HL-60 (cell line): ENCODE data around the gene RPP30.
"Not testable (repeated sequence)": the region's sequence is repeated elsewhere in the genome, so short reads cannot be mapped to it uniquely, and the experiment has no call there.

ENCODE experiments used
- DNase-seq, 2 experiments: peaks; one replicate each; pipeline ENCODE4 v3.0.0-alpha.2; 2010 to 2020; ENCODE audit warnings: low read depth in 1 of 2, low spot score in 1 of 2
- H3K27ac ChIP-seq: fragments of 250-450 bp; sonication (Bioruptor Pico); replicated peaks from 2 replicates; pipeline ENCODE4 v1.5.1; 2020; ENCODE audit warnings: mild to moderate bottlenecking, moderate library complexity
- H3K27me3 ChIP-seq: fragments of 250-450 bp; sonication (Bioruptor Pico); 2 replicates; pipeline ENCODE4 v1.5.1; 2021; ENCODE audit warnings: mild to moderate bottlenecking, moderate library complexity; ENCODE audit not compliant: insufficient read depth, poor library complexity, severe bottlenecking
- H3K4me3 ChIP-seq: replicated peaks from 2 replicates; pipeline ENCODE4 v1.5.1; 2011; ENCODE audit warnings: mild to moderate bottlenecking, control low read depth, low read length; ENCODE audit not compliant: insufficient read depth
- CTCF ChIP-seq: IDR thresholded peaks from one replicate; pipeline ENCODE4 v1.5.1; 2011; ENCODE audit warnings: low read length, control low read depth, inconsistent platforms; ENCODE audit not compliant: insufficient read depth
- GABPA ChIP-seq: IDR thresholded peaks from 2 replicates; pipeline ENCODE4 v1.6.1; 2012; ENCODE audit warnings: low read depth
- POLR2AphosphoS5 ChIP-seq: IDR thresholded peaks from 2 replicates; pipeline ENCODE4 v1.6.1; 2012; ENCODE audit warnings: low read depth
- SPI1 ChIP-seq: IDR thresholded peaks from 2 replicates; pipeline ENCODE4 v1.6.1; 2012; ENCODE audit warnings: low read depth, mild to moderate bottlenecking, borderline replicate concordance
- TF ChIP-seq, protein P1 (sequence below): IDR thresholded peaks from 2 replicates; pipeline ENCODE4 v1.6.1; 2012; ENCODE audit warnings: low read depth; ENCODE audit not compliant: insufficient replicate concordance

Gene RPP30

DNA sequence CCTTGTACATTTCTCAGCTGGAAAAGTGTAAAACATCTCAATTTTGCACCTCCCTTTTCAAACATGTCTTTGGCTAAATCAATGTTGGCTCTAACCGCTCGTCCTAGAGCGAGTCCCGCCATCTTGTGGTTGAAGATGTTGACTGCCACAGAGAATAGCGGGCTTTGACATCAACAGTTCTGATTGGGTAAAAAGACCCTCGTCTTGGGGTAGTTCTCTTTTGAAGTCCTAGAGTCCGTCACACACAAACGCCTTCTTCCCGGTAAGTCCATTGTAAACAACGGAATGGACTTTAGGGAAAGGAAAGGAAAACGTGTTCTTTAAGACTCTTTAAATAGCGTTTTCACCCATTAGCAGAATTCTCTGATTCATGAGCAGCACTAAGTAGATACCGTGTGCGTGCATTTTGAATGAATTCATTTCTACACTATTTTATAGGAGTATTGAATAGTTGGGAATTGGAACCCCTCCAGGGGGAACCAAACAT, 452 bp upstream of the RPP30 start:
- peak; percentile 58 to 71 for DNase-seq
- Histone ChIP-seq H3K27me3 (no peaks in the 10 kb centered on the region), H3K27ac (peak overlapping the region; percentile 37; the same call in 1 of the 2 replicates), H3K4me3 (peak overlapping the region; percentile 66)
- peak; percentile 30 for TF ChIP-seq CTCF
- TF ChIP-seq GABPA, result no peak

GRCh38 chr10:90872648-90873020, 860 bp downstream of the RPP30 start:
- Histone ChIP-seq H3K4me3 (peak overlapping the region; percentile 66), H3K27me3 (no peaks in the 10 kb centered on the region), H3K27ac (peak overlapping the region; percentile 65)
- no peak for DNase-seq
- TF ChIP-seq GABPA, result no peak
- no peak for TF ChIP-seq POLR2AphosphoS5

- H3K27me3 ChIP-seq, result no peaks in the 10 kb centered on the region
- TF ChIP-seq GABPA, result no peak
- TF ChIP-seq, protein P1, sequence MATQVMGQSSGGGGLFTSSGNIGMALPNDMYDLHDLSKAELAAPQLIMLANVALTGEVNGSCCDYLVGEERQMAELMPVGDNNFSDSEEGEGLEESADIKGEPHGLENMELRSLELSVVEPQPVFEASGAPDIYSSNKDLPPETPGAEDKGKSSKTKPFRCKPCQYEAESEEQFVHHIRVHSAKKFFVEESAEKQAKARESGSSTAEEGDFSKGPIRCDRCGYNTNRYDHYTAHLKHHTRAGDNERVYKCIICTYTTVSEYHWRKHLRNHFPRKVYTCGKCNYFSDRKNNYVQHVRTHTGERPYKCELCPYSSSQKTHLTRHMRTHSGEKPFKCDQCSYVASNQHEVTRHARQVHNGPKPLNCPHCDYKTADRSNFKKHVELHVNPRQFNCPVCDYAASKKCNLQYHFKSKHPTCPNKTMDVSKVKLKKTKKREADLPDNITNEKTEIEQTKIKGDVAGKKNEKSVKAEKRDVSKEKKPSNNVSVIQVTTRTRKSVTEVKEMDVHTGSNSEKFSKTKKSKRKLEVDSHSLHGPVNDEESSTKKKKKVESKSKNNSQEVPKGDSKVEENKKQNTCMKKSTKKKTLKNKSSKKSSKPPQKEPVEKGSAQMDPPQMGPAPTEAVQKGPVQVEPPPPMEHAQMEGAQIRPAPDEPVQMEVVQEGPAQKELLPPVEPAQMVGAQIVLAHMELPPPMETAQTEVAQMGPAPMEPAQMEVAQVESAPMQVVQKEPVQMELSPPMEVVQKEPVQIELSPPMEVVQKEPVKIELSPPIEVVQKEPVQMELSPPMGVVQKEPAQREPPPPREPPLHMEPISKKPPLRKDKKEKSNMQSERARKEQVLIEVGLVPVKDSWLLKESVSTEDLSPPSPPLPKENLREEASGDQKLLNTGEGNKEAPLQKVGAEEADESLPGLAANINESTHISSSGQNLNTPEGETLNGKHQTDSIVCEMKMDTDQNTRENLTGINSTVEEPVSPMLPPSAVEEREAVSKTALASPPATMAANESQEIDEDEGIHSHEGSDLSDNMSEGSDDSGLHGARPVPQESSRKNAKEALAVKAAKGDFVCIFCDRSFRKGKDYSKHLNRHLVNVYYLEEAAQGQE, result no peak
- no peak for TF ChIP-seq POLR2AphosphoS5
- no peak for TF ChIP-seq CTCF
- no peak for TF ChIP-seq SPI1
- DNase-seq, result no peak
Observed at GRCh38 chr10:90879062-90879461, 7.3 kb downstream of the RPP30 start.

DNA sequence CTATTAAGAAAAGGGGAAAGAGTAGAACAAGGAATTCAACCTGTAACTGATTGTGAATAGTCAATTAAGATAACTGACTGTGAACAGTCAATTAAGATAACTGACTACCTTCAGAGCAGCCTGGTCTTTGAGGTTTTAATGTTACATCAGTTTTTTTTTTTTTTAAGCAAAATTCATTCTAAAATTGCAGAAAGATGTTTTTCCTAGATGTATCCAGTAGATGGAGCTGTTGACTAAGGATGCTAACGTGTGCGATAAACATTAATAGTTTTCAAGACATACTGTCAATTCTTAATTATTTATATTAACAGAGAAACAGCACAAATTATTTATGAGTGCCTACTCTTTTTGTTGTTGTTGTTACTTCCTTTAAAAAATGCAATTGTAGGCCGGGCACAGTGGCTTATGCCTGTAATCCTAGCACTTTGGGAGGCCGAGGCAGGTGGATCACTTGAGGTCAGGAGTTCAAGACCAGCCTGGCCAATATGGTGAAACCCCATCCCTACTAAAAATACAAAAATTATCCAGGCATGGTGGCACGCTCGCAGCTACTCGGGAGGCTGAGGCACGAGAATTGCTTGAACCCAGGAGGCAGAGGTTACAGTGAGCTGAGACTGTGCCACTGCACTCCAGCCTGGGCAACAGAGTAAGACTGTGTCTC, 8.4 kb downstream of the RPP30 start:
- not testable (repeated sequence) for H3K27me3 ChIP-seq, H3K27ac ChIP-seq, DNase-seq, H3K4me3 ChIP-seq
- peak; percentile 31 for TF ChIP-seq CTCF

More at GRCh38 chr10:90879062-90879461, 7.3 kb downstream of the RPP30 start:
- Histone ChIP-seq H3K4me3 (no peak overlapping the region), H3K27ac (no peak overlapping the region)

DNA sequence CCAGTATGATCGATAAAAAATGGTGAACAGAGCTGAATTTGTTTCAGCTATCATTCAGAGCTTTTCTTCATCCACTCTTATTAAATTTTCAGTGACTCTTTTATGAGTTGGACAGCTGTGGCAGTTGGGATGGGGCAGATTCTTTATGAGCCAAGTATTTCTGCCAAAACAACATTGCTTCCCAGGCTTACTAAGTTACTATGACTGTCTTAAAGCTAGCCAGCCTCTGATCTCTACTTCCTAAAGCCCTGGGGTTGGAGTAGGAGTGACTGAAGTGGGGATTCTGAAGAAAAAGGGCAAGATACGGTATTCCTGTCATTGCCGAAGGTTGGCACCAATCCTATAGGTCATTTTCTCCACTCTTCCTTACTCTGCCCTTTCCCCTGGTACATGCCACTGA, 12.7 kb downstream of the RPP30 start:
- H3K27me3 ChIP-seq, result no peaks in the 10 kb centered on the region
- TF ChIP-seq SPI1 (no peak), CTCF (no peak), POLR2AphosphoS5 (no peak), GABPA (no peak)
- TF ChIP-seq, protein P1, result no peak
- no peak overlapping the region for H3K27ac ChIP-seq
- H3K4me3 ChIP-seq, result no peak overlapping the region
- DNase-seq, result no peak
